ENCODE results near the gene ACTG1.

GRCh38 chr17:81491181-81491581, 21.4 kb downstream of the ACTG1 start:
- no peak for TF ChIP-seq CTCF (conservative IDR thresholded peaks at IDR 0.05; ENCODE audit: low read depth, low read length)
- no peak for TF ChIP-seq EZH2 (IDR thresholded peaks at IDR 0.05; ENCODE audit: borderline replicate concordance, low read depth, low read length, poor library complexity, severe bottlenecking)
